Thoracic aorta endothelial cell (primary cell): ENCODE data around the gene SEC24D. TPM values are rescaled to one million over a fixed set of nuclear protein-coding genes. Genes with fewer than 3 reads are reported as not detected.

Source experiments
- total RNA-seq: library from RNA; depleted of rRNA; stranded (reverse); fragments of >200 nt; gene quantifications from 2 replicates; pipeline ENCODE4 v1.2.3, GENCODE V29; 2012

SEC24D gene
- total RNA-seq, result 110 TPM in 2 replicates

GRCh38 chr4:118835571-118836300 is at the start of gene SEC24D:
Gene SEC24D, minus strand, starts transcription at chr4:118836126. Its CDS starts 2,430 bp downstream, at chr4:118833696.

GRCh38 chr4:118684873-118685811 is 150.8 kb downstream of the SEC24D start, which contains the start of gene METTL14:
Gene METTL14, plus strand, starts transcription at chr4:118685392. Its CDS starts 143 bp downstream, at chr4:118685535.

Other genes starting within 250 kb of the SEC24D start
- gene METTL14, start 150.7 kb downstream of the SEC24D start, total RNA-seq, result 28.6 and 30.5 TPM in 2 replicates
- gene SYNPO2, start 52.7 kb upstream of the SEC24D start, total RNA-seq, result 0.14 and 0.27 TPM in 2 replicates